Measurements from ENCODE around the gene MRPS17.

Gene MRPS17

DNA sequence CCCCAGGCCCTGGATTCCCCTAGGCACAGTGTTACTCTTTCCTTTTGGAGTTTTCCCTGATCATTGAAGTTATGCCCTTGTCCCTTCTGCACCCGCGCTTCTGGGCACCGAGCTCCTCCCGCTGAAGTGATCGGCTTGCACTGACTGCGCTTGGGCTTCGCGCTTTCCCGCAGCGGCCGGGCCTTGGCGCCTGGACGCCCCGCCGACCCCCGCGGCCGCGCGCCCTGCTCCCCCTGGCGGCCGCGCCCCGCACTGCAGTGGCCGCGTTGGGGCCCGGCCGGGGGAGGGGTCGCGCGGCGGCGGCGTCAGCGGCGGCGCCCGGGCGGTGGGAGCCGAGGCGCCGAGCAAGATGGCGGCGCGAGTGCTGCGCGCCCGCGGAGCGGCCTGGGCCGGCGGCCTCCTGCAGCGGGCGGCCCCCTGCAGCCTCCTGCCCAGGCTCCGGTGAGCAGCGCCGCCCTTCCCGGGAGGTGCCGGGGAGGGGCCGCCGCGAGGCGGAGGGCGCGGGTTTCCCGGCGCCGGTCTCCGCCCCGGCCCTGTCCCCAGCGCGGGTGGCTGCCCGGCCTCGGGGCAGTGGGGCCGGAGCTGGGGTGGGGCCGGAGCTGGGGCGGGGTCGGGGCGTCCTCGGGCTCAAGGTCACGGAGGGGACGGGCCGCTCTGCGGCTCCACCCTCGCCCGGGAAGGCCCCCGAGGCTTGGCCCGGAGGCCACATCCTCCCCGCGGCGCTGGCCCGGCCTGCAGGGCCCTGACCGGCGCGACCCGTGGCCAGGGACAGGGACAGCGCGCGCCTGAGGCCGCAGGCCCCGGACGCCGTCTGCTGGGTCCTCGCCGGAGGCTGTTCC lies 12.8 kb downstream of the MRPS17 start, which contains the start of gene NIPSNAP2:
Gene NIPSNAP2 (plus strand): TSS at position 325 of the 839 bp plus-strand sequence. CDS start 25 bp downstream, at position 350.
- H3K4me1 Mint-ChIP-seq: peaks cover 25% of the 10 kb centered on the region
- no peaks in the 10 kb centered on the region for H3K9me3 Mint-ChIP-seq
- H3K27me3 Mint-ChIP-seq: no peaks in the 10 kb centered on the region
- CTCF ChIA-PET: interaction anchor here (0.6 to 1.7 kb wide), 8 partner anchors 15 to 371 kb away, joined by 3 to 5 read pairs (median 4); partner anchors contain the start of gene PSPH
- peak within 1 kb of the TSS; percentile 91 for H3K27ac Mint-ChIP-seq
- DNase-seq: peak; percentile 62
- peaks cover 8% of the 10 kb centered on the region for H3K36me3 Mint-ChIP-seq
- peak within 1 kb of the TSS; percentile 84 for H3K4me3 Mint-ChIP-seq

GRCh38 chr7:55965100-55965470 lies 13.4 kb downstream of the MRPS17 start:
- Mint-ChIP-seq H3K4me1 (peaks cover 26% of the 10 kb centered on the region), H3K27me3 (no peaks in the 10 kb centered on the region), H3K27ac (peak overlapping the region; percentile 91), H3K9me3 (no peaks in the 10 kb centered on the region), H3K36me3 (peaks cover 11% of the 10 kb centered on the region), H3K4me3 (peak overlapping the region; percentile 84)
- CTCF ChIA-PET: interaction anchor here (1.0 to 1.7 kb wide), 3 partner anchors 43 to 323 kb away, joined by 3 to 5 read pairs (median 3); partner anchors contain the start of gene PSPH
- DNase-seq: no peak

DNA sequence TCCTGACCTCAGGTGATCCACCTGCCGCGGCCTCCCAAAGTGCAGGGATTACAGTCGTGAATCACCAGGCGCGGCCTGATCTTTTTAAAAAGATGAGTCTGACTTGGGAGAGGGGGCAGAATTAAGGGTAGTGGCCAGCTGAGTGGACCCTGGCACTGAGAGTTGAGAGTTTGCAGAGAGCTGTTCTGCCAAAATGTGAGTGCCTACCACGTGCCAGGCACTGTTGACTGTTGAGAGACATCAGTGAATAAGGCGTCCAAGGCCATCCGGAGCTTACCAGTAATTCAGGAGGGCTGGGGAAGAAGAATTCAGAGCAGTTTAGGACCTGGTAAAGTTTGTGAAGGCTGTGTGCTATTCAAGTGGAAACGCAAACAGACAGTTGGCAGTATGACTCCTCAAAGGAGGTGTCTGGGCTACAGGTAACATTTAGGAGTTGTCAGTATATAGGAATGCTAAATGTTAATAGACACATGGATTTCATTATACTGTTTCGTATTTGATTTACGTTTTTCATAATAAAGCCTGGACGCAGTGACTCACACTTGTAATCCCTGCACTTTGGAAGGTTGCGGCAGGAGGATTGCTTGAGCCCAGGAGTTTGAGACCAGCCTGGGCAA lies 14.2 kb downstream of the MRPS17 start:
- Mint-ChIP-seq H3K4me1 (peaks cover 29% of the 10 kb centered on the region), H3K27me3 (no peaks in the 10 kb centered on the region), H3K27ac (no peak overlapping the region), H3K36me3 (peaks cover 15% of the 10 kb centered on the region), H3K4me3 (peak overlapping the region; percentile 31), H3K9me3 (no peaks in the 10 kb centered on the region)
- no peak for DNase-seq
- CTCF ChIA-PET: interaction anchor here (1.2 kb wide), 1 partner anchor 85 kb away, joined by 3 read pairs; the partner anchor contains the start of gene PSPH

DNA sequence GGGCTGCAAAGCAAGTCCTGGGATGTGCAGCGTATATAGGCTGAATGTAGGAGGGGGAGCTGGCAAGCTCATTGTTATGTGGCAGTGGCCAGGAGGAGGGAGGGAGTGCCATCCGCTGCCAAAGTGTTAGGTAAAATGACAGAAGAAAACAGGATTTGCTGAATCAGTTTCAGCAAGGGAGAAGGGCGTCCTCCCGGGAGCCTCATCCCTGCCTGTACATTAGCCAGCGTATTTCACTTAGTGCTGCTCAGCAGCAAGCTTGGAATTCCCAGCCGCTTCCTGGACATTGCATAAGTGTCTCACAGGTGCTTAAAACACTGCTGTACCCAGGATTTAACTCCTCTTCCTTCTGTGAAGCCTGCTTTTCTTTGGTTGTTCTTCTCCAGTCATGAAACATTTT lies 15.2 kb downstream of the MRPS17 start:
- CTCF ChIA-PET: no interaction called here

GRCh38 chr7:55969391-55969790 lies 17.7 kb downstream of the MRPS17 start:
- no peak overlapping the region for H3K4me3 Mint-ChIP-seq
- peaks cover 18% of the 10 kb centered on the region for H3K4me1 Mint-ChIP-seq
- DNase-seq: no peak
- H3K27ac Mint-ChIP-seq: no peak overlapping the region
- CTCF ChIA-PET: no interaction called here
- H3K9me3 Mint-ChIP-seq: no peaks in the 10 kb centered on the region
- no peaks in the 10 kb centered on the region for H3K27me3 Mint-ChIP-seq
- peaks cover 15% of the 10 kb centered on the region for H3K36me3 Mint-ChIP-seq

More for the DNA sequence above, 15.2 kb downstream of the MRPS17 start:
- Mint-ChIP-seq H3K27ac (no peak overlapping the region), H3K9me3 (no peaks in the 10 kb centered on the region), H3K4me1 (peaks cover 29% of the 10 kb centered on the region), H3K4me3 (no peak overlapping the region), H3K36me3 (peaks cover 15% of the 10 kb centered on the region), H3K27me3 (no peaks in the 10 kb centered on the region)
- DNase-seq: no peak

DNA sequence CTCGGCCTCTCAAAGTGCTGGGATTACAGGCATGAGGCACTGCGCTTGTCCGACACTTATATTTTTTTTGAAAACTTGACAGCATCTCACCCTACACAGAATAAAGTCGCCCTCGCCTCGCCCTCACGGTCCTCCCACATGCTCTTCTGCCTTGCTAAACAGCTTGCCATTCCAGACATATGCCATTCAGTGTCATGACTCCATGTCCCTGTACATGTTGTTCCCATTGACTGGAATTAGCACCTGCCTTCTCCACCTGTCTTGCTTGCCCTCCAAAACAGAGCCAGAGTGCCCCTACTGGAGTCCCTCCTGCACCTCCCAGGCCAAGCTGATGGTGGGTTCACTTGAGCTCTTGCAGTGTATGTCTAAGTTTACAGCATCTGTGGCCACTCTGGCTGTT lies 18.9 kb downstream of the MRPS17 start:
- CTCF ChIA-PET: no interaction called here
- Mint-ChIP-seq H3K27ac (no peak overlapping the region), H3K4me3 (no peak overlapping the region), H3K27me3 (no peaks in the 10 kb centered on the region), H3K9me3 (no peaks in the 10 kb centered on the region), H3K4me1 (peaks cover 12% of the 10 kb centered on the region), H3K36me3 (peaks cover 13% of the 10 kb centered on the region)
- no peak for DNase-seq

DNA sequence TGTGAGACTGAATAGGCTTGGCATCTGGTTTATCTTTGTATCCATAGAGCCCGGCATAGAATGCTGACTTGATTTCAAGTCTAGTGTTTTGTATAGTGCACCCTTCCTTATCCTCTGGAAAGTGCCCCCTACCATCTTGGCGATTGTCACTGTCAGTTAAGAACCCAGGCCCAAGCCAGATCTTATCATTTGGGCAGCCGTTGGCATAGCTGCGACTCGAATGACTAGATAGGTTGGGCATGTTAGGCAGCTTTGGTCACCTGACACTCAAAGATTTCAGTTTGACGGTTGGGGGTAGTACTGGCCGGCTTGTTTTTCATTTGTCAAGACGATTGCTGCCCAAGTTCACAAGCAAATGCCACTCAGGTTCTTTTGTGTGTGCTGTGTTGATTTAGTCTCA lies 19.3 kb downstream of the MRPS17 start:
- no peak overlapping the region for H3K27ac Mint-ChIP-seq
- CTCF ChIA-PET: no interaction called here

GRCh38 chr7:55973747-55974250 lies 22.1 kb downstream of the MRPS17 start:
- H3K27me3 Mint-ChIP-seq: no peaks in the 10 kb centered on the region

More for the DNA sequence above, 19.3 kb downstream of the MRPS17 start:
- H3K36me3 Mint-ChIP-seq: peaks cover 13% of the 10 kb centered on the region
- peaks cover 8% of the 10 kb centered on the region for H3K4me1 Mint-ChIP-seq
- H3K27me3 Mint-ChIP-seq: no peaks in the 10 kb centered on the region
- H3K4me3 Mint-ChIP-seq: no peak overlapping the region
- DNase-seq: no peak
- no peaks in the 10 kb centered on the region for H3K9me3 Mint-ChIP-seq

DNA sequence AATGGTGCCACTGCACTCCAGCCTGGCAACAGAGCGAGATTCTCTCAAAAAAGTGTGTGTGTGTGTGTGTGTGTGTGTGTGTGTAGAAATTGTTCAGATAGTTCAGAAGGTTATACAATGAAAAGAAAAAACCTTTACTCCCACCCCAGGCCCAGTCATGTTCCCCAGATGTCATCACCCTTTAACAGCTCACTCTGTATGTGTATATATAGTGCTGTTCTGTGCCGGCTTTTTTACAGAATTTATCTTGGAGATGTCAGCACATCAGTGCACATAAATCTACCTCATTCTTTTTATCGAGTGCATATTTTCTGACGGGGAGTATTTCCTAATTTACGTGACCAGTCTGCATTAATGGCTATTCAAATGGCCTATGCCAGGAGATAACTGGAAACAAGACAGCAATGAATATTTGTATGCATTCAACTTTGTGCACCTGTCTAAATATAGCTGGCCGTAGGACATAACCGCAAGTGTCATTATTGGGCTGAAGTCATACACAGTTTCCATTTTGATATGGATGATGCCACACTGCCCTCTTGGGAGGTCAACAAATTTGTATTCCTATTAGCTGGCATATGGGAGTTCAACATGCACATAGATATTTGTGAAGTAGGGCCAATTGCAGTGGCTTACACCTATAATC lies 24.4 kb downstream of the MRPS17 start:
- H3K9me3 Mint-ChIP-seq: no peaks in the 10 kb centered on the region
- DNase-seq: no peak
- peaks cover 24% of the 10 kb centered on the region for H3K36me3 Mint-ChIP-seq
- no peaks in the 10 kb centered on the region for H3K27me3 Mint-ChIP-seq
- H3K27ac Mint-ChIP-seq: no peak overlapping the region
- H3K4me1 Mint-ChIP-seq: no peaks in the 10 kb centered on the region
- CTCF ChIA-PET: no interaction called here
- H3K4me3 Mint-ChIP-seq: no peak overlapping the region

More at GRCh38 chr7:55973747-55974250, 22.1 kb downstream of the MRPS17 start:
- DNase-seq: no peak
- no peaks in the 10 kb centered on the region for H3K9me3 Mint-ChIP-seq
- CTCF ChIA-PET: no interaction called here
- peaks cover 17% of the 10 kb centered on the region for H3K36me3 Mint-ChIP-seq
- peaks cover 7% of the 10 kb centered on the region for H3K4me1 Mint-ChIP-seq
- H3K4me3 Mint-ChIP-seq: no peak overlapping the region
- H3K27ac Mint-ChIP-seq: no peak overlapping the region

GRCh38 chr7:55977831-55978230 lies 26.2 kb downstream of the MRPS17 start:
- no peak for DNase-seq
- Mint-ChIP-seq H3K9me3 (no peaks in the 10 kb centered on the region), H3K27me3 (no peaks in the 10 kb centered on the region), H3K4me1 (no peaks in the 10 kb centered on the region), H3K4me3 (no peak overlapping the region), H3K27ac (no peak overlapping the region), H3K36me3 (peaks cover 26% of the 10 kb centered on the region)
- CTCF ChIA-PET: no interaction called here

- Mint-ChIP-seq H3K9me3 (no peaks in the 10 kb centered on the region), H3K4me3 (no peak overlapping the region), H3K27me3 (no peaks in the 10 kb centered on the region), H3K36me3 (peaks cover 35% of the 10 kb centered on the region), H3K4me1 (no peaks in the 10 kb centered on the region), H3K27ac (no peak overlapping the region)
- CTCF ChIA-PET: no interaction called here
- DNase-seq: no peak
Measured at GRCh38 chr7:55980266-55980665, 28.6 kb downstream of the MRPS17 start.

DNA sequence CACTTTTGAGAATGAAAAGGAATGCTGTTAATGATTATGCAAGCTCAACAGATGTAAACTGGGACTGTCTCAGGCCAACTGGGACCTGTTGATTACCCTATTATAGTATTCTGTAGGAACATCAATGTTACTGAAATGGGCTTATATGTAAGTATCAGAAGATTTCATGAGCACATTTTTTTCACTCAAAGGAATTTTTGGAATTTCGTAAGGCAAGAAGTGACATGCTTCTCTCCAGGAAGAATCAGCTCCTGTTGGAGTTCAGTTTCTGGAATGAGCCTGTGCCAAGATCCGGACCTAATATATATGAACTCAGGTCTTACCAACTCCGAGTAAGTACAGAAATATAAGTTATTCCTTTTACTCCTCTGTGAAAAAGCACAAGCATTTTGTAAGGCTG lies 31.9 kb downstream of the MRPS17 start:
- H3K4me1 Mint-ChIP-seq: no peaks in the 10 kb centered on the region
- H3K4me3 Mint-ChIP-seq: no peak overlapping the region
- peaks cover 34% of the 10 kb centered on the region for H3K36me3 Mint-ChIP-seq
- H3K27ac Mint-ChIP-seq: no peak overlapping the region
- no peaks in the 10 kb centered on the region for H3K27me3 Mint-ChIP-seq
- CTCF ChIA-PET: interaction anchor here (0.9 to 1.5 kb wide), 2 partner anchors 20 to 45 kb away, joined by 3 read pairs; partner anchors contain the start of gene NIPSNAP2
- H3K9me3 Mint-ChIP-seq: no peaks in the 10 kb centered on the region
- no peak for DNase-seq

DNA sequence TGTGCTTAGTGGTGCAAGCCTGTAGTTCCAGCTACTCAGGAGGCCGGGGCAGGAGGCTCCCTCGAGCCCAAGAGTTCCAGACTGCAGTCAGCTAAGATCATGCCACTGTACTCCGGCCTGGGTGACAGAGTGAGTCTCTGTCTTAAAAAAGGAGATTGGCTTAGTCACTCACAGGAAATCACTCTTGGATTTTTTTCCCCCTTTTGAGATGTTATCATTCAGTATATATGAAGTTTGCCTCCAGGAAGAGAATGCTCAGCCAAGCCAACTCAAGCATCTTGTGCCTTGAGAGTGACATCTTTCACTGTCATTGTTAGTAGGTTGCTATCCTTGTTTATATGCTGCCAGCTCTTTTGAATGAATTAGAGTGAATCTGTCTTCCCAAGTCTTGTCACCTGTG lies 40.7 kb downstream of the MRPS17 start:
- Mint-ChIP-seq H3K4me1 (no peaks in the 10 kb centered on the region), H3K27ac (peak overlapping the region; percentile 49), H3K4me3 (no peak overlapping the region), H3K9me3 (no peaks in the 10 kb centered on the region), H3K27me3 (no peaks in the 10 kb centered on the region), H3K36me3 (peaks cover 31% of the 10 kb centered on the region)
- CTCF ChIA-PET: interaction anchor here (2.7 kb wide), 1 partner anchor 12 kb away, joined by 6 read pairs; no protein-coding TSS in a partner anchor
- DNase-seq: no peak

DNA sequence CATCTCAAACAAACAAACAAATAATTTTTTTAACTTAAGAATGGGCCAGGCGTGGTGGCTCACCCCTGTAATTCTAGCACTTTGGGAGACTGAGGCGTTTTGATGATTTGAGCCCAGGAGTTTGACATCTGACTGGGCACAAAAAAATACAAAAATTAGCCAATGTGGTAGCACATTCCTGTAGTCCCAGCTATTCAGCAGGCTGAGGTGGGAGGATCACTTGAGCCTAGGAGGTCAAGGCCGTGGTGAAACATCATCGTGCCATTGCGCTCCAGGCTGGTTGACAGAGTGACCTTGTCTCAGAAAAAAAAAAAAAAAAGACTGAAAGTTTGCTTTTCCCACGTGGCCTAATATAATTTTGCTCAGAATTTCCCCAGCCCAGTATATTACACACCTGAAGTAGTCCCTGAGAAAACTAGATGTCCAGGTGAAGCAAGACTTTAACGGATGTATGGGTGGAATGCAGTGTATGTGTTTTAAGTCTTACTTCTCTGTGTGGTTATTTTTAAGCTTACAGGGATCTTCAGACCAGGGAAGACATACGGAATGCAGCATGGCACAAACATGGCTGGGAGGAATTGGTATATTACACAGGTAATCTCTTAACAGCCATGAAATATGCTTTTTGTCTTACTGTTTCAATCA lies 45.3 kb downstream of the MRPS17 start:
- CTCF ChIA-PET: no interaction called here
- no peak for DNase-seq
- Mint-ChIP-seq H3K9me3 (no peaks in the 10 kb centered on the region), H3K4me1 (no peaks in the 10 kb centered on the region), H3K36me3 (peaks cover 26% of the 10 kb centered on the region), H3K27me3 (no peaks in the 10 kb centered on the region), H3K4me3 (no peak overlapping the region), H3K27ac (no peak overlapping the region)
